NCI-H2029 (cell line): ENCODE results near the gene TRAF3IP3.

Experiments used
- DNase-seq: peaks from one replicate; lab custom pipeline; 2025; lab: John Stamatoyannopoulos, UW

TRAF3IP3 gene

GRCh38 chr1:209755926-209756614 lies at the start of gene TRAF3IP3:
TRAF3IP3 (plus strand) TSS chr1:209756053; CDS start chr1:209760040, 3,987 bp downstream.
- no peak for DNase-seq

- DNase-seq, result no peak
Measured at GRCh38 chr1:209706622-209707021, 49.2 kb upstream of the TRAF3IP3 start.

GRCh38 chr1:209707308-209707707 lies 48.5 kb upstream of the TRAF3IP3 start:
- DNase-seq, result no peak

GRCh38 chr1:209708297-209708696 lies 47.6 kb upstream of the TRAF3IP3 start:
- DNase-seq, result no peak

- no peak for DNase-seq
Measured at GRCh38 chr1:209710093-209710492, 45.8 kb upstream of the TRAF3IP3 start.

GRCh38 chr1:209710847-209711246 lies 45.0 kb upstream of the TRAF3IP3 start:
- no peak for DNase-seq

- DNase-seq, result no peak
Measured at GRCh38 chr1:209714338-209714737, 41.5 kb upstream of the TRAF3IP3 start.

GRCh38 chr1:209715314-209715713 lies 40.5 kb upstream of the TRAF3IP3 start:
- DNase-seq, result no peak

- no peak for DNase-seq
Measured at GRCh38 chr1:209717818-209718217, 38.0 kb upstream of the TRAF3IP3 start.

- no peak for DNase-seq
Measured at GRCh38 chr1:209720326-209720725, 35.5 kb upstream of the TRAF3IP3 start.

GRCh38 chr1:209720826-209721225 lies 35.0 kb upstream of the TRAF3IP3 start:
- DNase-seq, result no peak

GRCh38 chr1:209721323-209721722 lies 34.5 kb upstream of the TRAF3IP3 start:
- no peak for DNase-seq

GRCh38 chr1:209723265-209723664 lies 32.6 kb upstream of the TRAF3IP3 start:
- DNase-seq, result no peak

- no peak for DNase-seq
Measured at GRCh38 chr1:209723756-209724693, 31.8 kb upstream of the TRAF3IP3 start.

- DNase-seq, result no peak
Measured at GRCh38 chr1:209727286-209727685, 28.6 kb upstream of the TRAF3IP3 start.

GRCh38 chr1:209727785-209728184 lies 28.1 kb upstream of the TRAF3IP3 start:
- DNase-seq, result no peak

GRCh38 chr1:209728466-209728865 lies 27.4 kb upstream of the TRAF3IP3 start:
- DNase-seq, result no peak

- no peak for DNase-seq
Measured at GRCh38 chr1:209729436-209729835, 26.4 kb upstream of the TRAF3IP3 start.

GRCh38 chr1:209732725-209733124 lies 23.1 kb upstream of the TRAF3IP3 start:
- DNase-seq, result no peak

- DNase-seq, result no peak
Measured at GRCh38 chr1:209733409-209734192, 22.3 kb upstream of the TRAF3IP3 start.

- no peak for DNase-seq
Measured at GRCh38 chr1:209736490-209737117, 19.2 kb upstream of the TRAF3IP3 start.

- DNase-seq, result no peak
Measured at GRCh38 chr1:209737118-209737505, 18.7 kb upstream of the TRAF3IP3 start.
